GM12864 (cell line): ENCODE measurements around the gene EVPL.

ENCODE experiments used
- DNase-seq: peaks from one replicate; pipeline ENCODE4 v3.0.0-alpha.2; 2011; ENCODE audit warnings: low read depth
- H3K4me3 ChIP-seq: 2 replicates; pipeline ENCODE4 v1.5.1; 2011; ENCODE audit warnings: mild to moderate bottlenecking, low read depth, low read length, control low read depth
- CTCF ChIP-seq: IDR thresholded peaks from 2 replicates; pipeline ENCODE4 v1.5.1; 2011; ENCODE audit warnings: low read depth, mild to moderate bottlenecking, moderate library complexity, low read length, control low read depth, inconsistent platforms; ENCODE audit errors: missing control alignments

The EVPL gene

GRCh38 chr17:76051561-76051960, 24.5 kb upstream of the EVPL start:
- DNase-seq, result no peak
- no peak for TF ChIP-seq CTCF
- no peak overlapping the region for H3K4me3 ChIP-seq

- no peak for DNase-seq
Observed at GRCh38 chr17:76050538-76051467, 23.7 kb upstream of the EVPL start.

GRCh38 chr17:76049836-76050537, 22.9 kb upstream of the EVPL start:
- no peak overlapping the region for H3K4me3 ChIP-seq
- no peak for DNase-seq
- no peak for TF ChIP-seq CTCF

More at GRCh38 chr17:76050538-76051467, 23.7 kb upstream of the EVPL start:
- no peak for TF ChIP-seq CTCF
- no peak overlapping the region for H3K4me3 ChIP-seq

GRCh38 chr17:76049239-76049638, 22.1 kb upstream of the EVPL start:
- TF ChIP-seq CTCF, result no peak
- no peak overlapping the region for H3K4me3 ChIP-seq
- no peak for DNase-seq

GRCh38 chr17:76048711-76049110, 21.6 kb upstream of the EVPL start:
- TF ChIP-seq CTCF, result no peak
- DNase-seq, result no peak
- no peak overlapping the region for H3K4me3 ChIP-seq

GRCh38 chr17:76048025-76048605, 21.0 kb upstream of the EVPL start:
- no peak for TF ChIP-seq CTCF
- DNase-seq, result no peak

More at GRCh38 chr17:76048025-76048605, 21.0 kb upstream of the EVPL start:
- H3K4me3 ChIP-seq, result no peak overlapping the region
